GM12878 (cell line): ENCODE measurements around the gene PLK5. TPM values are rescaled to one million over a fixed set of nuclear protein-coding genes. Genes with fewer than 3 reads are reported as not detected.

Experiments
- CEBPB ChIP-seq, 2 experiments: fragments of 150-350 bp in 1 of 2; IDR thresholded peaks; 2 replicates each; pipeline ENCODE4 v1.6.1; 2012 to 2014; ENCODE audit warnings: low read depth in 2 of 2, low read length in 2 of 2, borderline replicate concordance in 1 of 2, inconsistent platforms in 1 of 2
- CREB1 ChIP-seq: IDR thresholded peaks from 2 replicates; pipeline ENCODE4 v1.6.1; 2012; ENCODE audit warnings: low read depth, mild to moderate bottlenecking, inconsistent platforms
- ESRRA ChIP-seq: IDR thresholded peaks from 2 replicates; pipeline ENCODE4 v1.6.1; 2012; ENCODE audit warnings: mild to moderate bottlenecking, low read length, improper control_type of control experiment
- FOS ChIP-seq: IDR thresholded peaks from 3 replicates; pipeline ENCODE4 v1.6.1; 2011; ENCODE audit warnings: borderline replicate concordance; ENCODE audit not compliant: insufficient read length; ENCODE audit errors: extremely low read depth
- FOXM1 ChIP-seq: IDR thresholded peaks from 2 replicates; pipeline ENCODE4 v1.6.1; 2012; ENCODE audit warnings: low read depth, mild to moderate bottlenecking, inconsistent platforms, low read length, moderate library complexity
- IKZF2 ChIP-seq, 2 experiments: fragments of 450-650 bp; IDR thresholded peaks; 2 replicates each; pipeline ENCODE4 v1.6.1; 2017; ENCODE audit warnings: mild to moderate bottlenecking in 2 of 2, moderate library complexity in 2 of 2
- KAT2A ChIP-seq: conservative IDR thresholded peaks from 2 replicates; pipeline ENCODE4 v1.6.1; 2011; ENCODE audit warnings: low read depth, low read length; ENCODE audit not compliant: control insufficient read depth
- LARP7 ChIP-seq: fragments of 450-650 bp; IDR thresholded peaks from 2 replicates; pipeline ENCODE4 v1.6.1; 2017; ENCODE audit warnings: mild to moderate bottlenecking
- NFIC ChIP-seq: IDR thresholded peaks from 2 replicates; pipeline ENCODE4 v1.6.1; 2012; ENCODE audit warnings: low read depth, mild to moderate bottlenecking, inconsistent platforms, low read length, moderate library complexity
- NRF1 ChIP-seq: conservative IDR thresholded peaks from 2 replicates; pipeline ENCODE4 v1.6.1; 2011; ENCODE audit warnings: mild to moderate bottlenecking, low read depth, low read length, improper control_type of control experiment
- RAD21 ChIP-seq: IDR thresholded peaks from 2 replicates; pipeline ENCODE4 v1.6.1; 2011; ENCODE audit warnings: mild to moderate bottlenecking, low read depth, low read length, moderate library complexity; ENCODE audit not compliant: insufficient read depth
- RB1 ChIP-seq: fragments of 450-650 bp; formaldehyde crosslinking; IDR thresholded peaks from 2 replicates; pipeline ENCODE4 v1.6.1; 2017; ENCODE audit warnings: mild to moderate bottlenecking, borderline replicate concordance
- RUNX3 ChIP-seq: IDR thresholded peaks from 2 replicates; pipeline ENCODE4 v1.6.1; 2012; ENCODE audit warnings: low read length, inconsistent platforms
- SIX5 ChIP-seq: IDR thresholded peaks from 2 replicates; pipeline ENCODE4 v1.6.1; 2011; ENCODE audit warnings: mild to moderate bottlenecking, low read depth, low read length, moderate library complexity; ENCODE audit not compliant: severe bottlenecking
- WRNIP1 ChIP-seq: IDR thresholded peaks from 2 replicates; pipeline ENCODE4 v1.6.1; 2011; ENCODE audit warnings: low read depth, low read length, improper control_type of control experiment, borderline replicate concordance
- ZSCAN29 ChIP-seq: fragments of 450-650 bp; IDR thresholded peaks from 2 replicates; pipeline ENCODE4 v1.6.1; 2017; ENCODE audit warnings: mild to moderate bottlenecking, moderate library complexity
- ZZZ3 ChIP-seq: IDR thresholded peaks from 2 replicates; pipeline ENCODE4 v1.6.1; 2011; ENCODE audit warnings: low read depth; ENCODE audit not compliant: control insufficient read depth, insufficient read length
- polyA plus RNA-seq, 11 experiments: library from polyadenylated mRNA; depleted of rRNA in 4 of 11; unstranded in 6 of 11; stranded (reverse) in 5 of 11; fragments of >200 nt; fragmentation: Nextera tagmentation in 4 of 11; fragmentation: Illumina TruSeq in 1 of 11; extraction: Ambion mirVana in 4 of 11; extraction: Trizol in 1 of 11; gene quantifications; 1 replicate in 1 of 11; 2 replicates in 10 of 11; pipeline versions ENCODE4 v1.2.1 to v1.2.3, GENCODE V29; 2011 to 2016; ENCODE audit warnings: inconsistent platforms in 2 of 11, missing spikeins in 2 of 11, low read depth in 1 of 11
- total RNA-seq, 4 experiments: library from RNA; depleted of rRNA in 3 of 4; stranded (reverse); fragments of >200 nt in 3 of 4; fragmentation: Illumina TruSeq in 1 of 4; extraction: Trizol in 1 of 4; gene quantifications; 2 replicates each; pipeline versions ENCODE4 v1.2.1 to v1.2.3, GENCODE V29; 2013 to 2021
- TF ChIP-seq, protein P1 (sequence below): fragments of 450-650 bp; IDR thresholded peaks from 2 replicates; pipeline ENCODE4 v1.6.1; 2016; ENCODE audit warnings: mild to moderate bottlenecking
- TF ChIP-seq, protein P2 (sequence below): fragments of 450-650 bp; formaldehyde crosslinking; IDR thresholded peaks from 2 replicates; pipeline ENCODE4 v1.5.0; 2022; ENCODE audit warnings: mild to moderate bottlenecking, missing genetic modification characterization
- TF ChIP-seq, protein P3 (sequence below): IDR thresholded peaks from 2 replicates; pipeline ENCODE4 v1.6.1; 2011; ENCODE audit warnings: low read depth, low read length, improper control_type of control experiment, borderline replicate concordance
- TF ChIP-seq, protein P4 (sequence below), 3 experiments: IDR thresholded peaks in 2 of 3; conservative IDR thresholded peaks in 1 of 3; 2 replicates each; pipeline ENCODE4 v1.5.1; 2011; ENCODE audit warnings: low read depth in 3 of 3, low read length in 3 of 3, mild to moderate bottlenecking in 3 of 3, control low read depth in 2 of 3, moderate library complexity in 2 of 3, inconsistent platforms in 1 of 3, mixed read lengths in 1 of 3; ENCODE audit not compliant: control insufficient read depth in 2 of 3, insufficient read depth in 1 of 3; ENCODE audit errors: extremely low read depth in 1 of 3

PLK5 gene
- total and polyA plus RNA-seq, 10 of the 15 experiments (the other 5 are each of a cell fraction or from before 2014, with no cell fraction given): 0.13 TPM; not detected in 9

DNA sequence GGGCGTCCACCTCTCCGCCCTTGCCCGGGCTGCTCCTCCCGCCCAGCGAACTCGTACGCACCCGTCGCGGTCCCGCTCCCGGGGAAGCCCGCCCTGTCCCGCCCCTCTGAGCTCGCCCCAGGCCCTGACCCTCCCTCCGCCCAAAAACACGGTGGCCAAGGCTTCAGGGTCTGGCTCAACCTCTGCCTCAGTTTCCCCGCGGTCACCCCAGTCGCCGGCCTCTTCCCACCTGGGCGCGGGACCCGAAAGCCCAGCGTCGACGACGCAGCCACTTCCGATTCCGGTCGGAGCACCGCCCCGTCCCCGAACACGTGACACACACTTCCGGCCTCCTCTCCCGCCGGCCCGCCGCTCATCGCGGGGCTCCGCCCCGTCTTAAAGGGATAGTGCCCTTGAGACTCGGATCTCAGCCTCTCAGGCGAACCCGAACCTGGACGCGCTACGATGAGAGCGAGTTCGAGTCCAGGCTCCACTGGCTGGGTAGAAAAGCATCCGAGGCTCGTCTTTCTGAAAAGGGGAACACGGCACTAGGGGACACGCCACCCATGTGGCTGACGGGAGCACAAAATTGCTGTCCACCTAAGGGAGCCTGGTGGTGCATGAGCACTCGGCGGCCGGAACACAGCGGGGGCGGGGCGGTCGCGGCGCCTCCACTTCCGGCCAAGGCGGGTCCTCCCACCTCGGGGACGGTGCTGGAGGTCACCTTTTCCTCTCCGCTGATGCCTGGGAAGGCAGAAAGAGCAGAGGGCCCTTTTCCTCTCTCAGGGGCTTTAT, 44.8 kb upstream of the PLK5 start, which contains the start of gene C19orf25 (continued):
- TF ChIP-seq, protein P1, sequence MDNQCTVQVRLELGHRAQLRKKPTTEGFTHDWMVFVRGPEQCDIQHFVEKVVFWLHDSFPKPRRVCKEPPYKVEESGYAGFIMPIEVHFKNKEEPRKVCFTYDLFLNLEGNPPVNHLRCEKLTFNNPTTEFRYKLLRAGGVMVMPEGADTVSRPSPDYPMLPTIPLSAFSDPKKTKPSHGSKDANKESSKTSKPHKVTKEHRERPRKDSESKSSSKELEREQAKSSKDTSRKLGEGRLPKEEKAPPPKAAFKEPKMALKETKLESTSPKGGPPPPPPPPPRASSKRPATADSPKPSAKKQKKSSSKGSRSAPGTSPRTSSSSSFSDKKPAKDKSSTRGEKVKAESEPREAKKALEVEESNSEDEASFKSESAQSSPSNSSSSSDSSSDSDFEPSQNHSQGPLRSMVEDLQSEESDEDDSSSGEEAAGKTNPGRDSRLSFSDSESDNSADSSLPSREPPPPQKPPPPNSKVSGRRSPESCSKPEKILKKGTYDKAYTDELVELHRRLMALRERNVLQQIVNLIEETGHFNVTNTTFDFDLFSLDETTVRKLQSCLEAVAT: no peak
- TF ChIP-seq CEBPB (IDR thresholded peaks at IDR 0.05; ENCODE audit: borderline replicate concordance in 1 of 2, low read depth in 2 of 2, low read length in 2 of 2) (no peak), RB1 (peak; percentile 77), SIX5 (no peak), LARP7 (peak; percentile 86), NFIC (no peak), IKZF2 (IDR thresholded peaks at IDR 0.05) (no peak), KAT2A (no peak), RUNX3 (peak; percentile 37), RAD21 (no peak), FOS (no peak), FOXM1 (no peak), WRNIP1 (no peak), NRF1 (no peak), ZSCAN29 (peak; percentile 53; the same call in 1 of the 2 replicates), ZZZ3 (no peak), CREB1 (peak; percentile 68), ESRRA (no peak)
- TF ChIP-seq, protein P2, sequence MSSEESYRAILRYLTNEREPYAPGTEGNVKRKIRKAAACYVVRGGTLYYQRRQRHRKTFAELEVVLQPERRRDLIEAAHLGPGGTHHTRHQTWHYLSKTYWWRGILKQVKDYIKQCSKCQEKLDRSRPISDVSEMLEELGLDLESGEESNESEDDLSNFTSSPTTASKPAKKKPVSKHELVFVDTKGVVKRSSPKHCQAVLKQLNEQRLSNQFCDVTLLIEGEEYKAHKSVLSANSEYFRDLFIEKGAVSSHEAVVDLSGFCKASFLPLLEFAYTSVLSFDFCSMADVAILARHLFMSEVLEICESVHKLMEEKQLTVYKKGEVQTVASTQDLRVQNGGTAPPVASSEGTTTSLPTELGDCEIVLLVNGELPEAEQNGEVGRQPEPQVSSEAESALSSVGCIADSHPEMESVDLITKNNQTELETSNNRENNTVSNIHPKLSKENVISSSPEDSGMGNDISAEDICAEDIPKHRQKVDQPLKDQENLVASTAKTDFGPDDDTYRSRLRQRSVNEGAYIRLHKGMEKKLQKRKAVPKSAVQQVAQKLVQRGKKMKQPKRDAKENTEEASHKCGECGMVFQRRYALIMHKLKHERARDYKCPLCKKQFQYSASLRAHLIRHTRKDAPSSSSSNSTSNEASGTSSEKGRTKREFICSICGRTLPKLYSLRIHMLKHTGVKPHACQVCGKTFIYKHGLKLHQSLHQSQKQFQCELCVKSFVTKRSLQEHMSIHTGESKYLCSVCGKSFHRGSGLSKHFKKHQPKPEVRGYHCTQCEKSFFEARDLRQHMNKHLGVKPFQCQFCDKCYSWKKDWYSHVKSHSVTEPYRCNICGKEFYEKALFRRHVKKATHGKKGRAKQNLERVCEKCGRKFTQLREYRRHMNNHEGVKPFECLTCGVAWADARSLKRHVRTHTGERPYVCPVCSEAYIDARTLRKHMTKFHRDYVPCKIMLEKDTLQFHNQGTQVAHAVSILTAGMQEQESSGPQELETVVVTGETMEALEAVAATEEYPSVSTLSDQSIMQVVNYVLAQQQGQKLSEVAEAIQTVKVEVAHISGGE: no peak; the same call in none of the 2 replicates
- TF ChIP-seq, protein P3, sequence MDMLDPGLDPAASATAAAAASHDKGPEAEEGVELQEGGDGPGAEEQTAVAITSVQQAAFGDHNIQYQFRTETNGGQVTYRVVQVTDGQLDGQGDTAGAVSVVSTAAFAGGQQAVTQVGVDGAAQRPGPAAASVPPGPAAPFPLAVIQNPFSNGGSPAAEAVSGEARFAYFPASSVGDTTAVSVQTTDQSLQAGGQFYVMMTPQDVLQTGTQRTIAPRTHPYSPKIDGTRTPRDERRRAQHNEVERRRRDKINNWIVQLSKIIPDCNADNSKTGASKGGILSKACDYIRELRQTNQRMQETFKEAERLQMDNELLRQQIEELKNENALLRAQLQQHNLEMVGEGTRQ: peak; percentile 85
- TF ChIP-seq, protein P4, sequence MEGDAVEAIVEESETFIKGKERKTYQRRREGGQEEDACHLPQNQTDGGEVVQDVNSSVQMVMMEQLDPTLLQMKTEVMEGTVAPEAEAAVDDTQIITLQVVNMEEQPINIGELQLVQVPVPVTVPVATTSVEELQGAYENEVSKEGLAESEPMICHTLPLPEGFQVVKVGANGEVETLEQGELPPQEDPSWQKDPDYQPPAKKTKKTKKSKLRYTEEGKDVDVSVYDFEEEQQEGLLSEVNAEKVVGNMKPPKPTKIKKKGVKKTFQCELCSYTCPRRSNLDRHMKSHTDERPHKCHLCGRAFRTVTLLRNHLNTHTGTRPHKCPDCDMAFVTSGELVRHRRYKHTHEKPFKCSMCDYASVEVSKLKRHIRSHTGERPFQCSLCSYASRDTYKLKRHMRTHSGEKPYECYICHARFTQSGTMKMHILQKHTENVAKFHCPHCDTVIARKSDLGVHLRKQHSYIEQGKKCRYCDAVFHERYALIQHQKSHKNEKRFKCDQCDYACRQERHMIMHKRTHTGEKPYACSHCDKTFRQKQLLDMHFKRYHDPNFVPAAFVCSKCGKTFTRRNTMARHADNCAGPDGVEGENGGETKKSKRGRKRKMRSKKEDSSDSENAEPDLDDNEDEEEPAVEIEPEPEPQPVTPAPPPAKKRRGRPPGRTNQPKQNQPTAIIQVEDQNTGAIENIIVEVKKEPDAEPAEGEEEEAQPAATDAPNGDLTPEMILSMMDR (IDR thresholded peaks at IDR 0.05 in 2 of 3, conservative IDR thresholded peaks at IDR 0.05 in 1 of 3; ENCODE audit: control insufficient read depth in 2 of 3, extremely low read depth in 1 of 3, insufficient read depth in 1 of 3, low read depth in 3 of 3, low read length in 3 of 3): no peak
